HepG2 (cell line): ENCODE measurements around the gene LDLR. TPM values are rescaled to one million over a fixed set of nuclear protein-coding genes. Genes with fewer than 3 reads are reported as not detected.
A peak's percentile ranks its signal among the peaks of the same experiment; 100 is the strongest.

Experiments
- ERF ChIP-seq: IDR thresholded peaks from 2 replicates; pipeline ENCODE4 v1.6.1; 2018; ENCODE audit warnings: missing biosample characterization, missing genetic modification reagents
- HMGXB4 ChIP-seq, 2 experiments: sonication (generic) in 1 of 2; formaldehyde crosslinking in 1 of 2; IDR thresholded peaks; 2 replicates each; pipeline versions ENCODE4 v1.4.0 to v1.6.1; 2018 to 2020; ENCODE audit warnings: missing genetic modification reagents in 2 of 2, borderline replicate concordance in 1 of 2, low read depth in 1 of 2, mild to moderate bottlenecking in 1 of 2, missing biosample characterization in 1 of 2
- MAX ChIP-seq: IDR thresholded peaks from 2 replicates; pipeline ENCODE4 v1.6.1; 2012; ENCODE audit warnings: inconsistent platforms
- MED13 ChIP-seq: sonication (generic); formaldehyde crosslinking; IDR thresholded peaks from 2 replicates; pipeline ENCODE4 v1.5.0; 2020; ENCODE audit warnings: missing genetic modification reagents
- NR2F1 ChIP-seq, 2 experiments: fragments of 450-650 bp in 1 of 2; formaldehyde crosslinking in 1 of 2; IDR thresholded peaks; 2 replicates each; pipeline versions ENCODE4 v1.5.0 to v1.6.1; 2016 to 2020; ENCODE audit warnings: mild to moderate bottlenecking in 1 of 2, missing compliant biosample characterization in 1 of 2, missing genetic modification reagents in 1 of 2, moderate library complexity in 1 of 2
- SALL2 ChIP-seq: sonication (generic); formaldehyde crosslinking; IDR thresholded peaks from 2 replicates; pipeline ENCODE4 v1.8.1; 2023; ENCODE audit warnings: mild to moderate bottlenecking, missing genetic modification reagents, inconsistent platforms
- SMC3 ChIP-seq: IDR thresholded peaks from 2 replicates; pipeline ENCODE4 v1.6.1; 2011; ENCODE audit warnings: low read length, improper control_type of control experiment
- SRSF1 ChIP-seq: fragments of 200-400 bp; formaldehyde crosslinking; optimal IDR thresholded peaks from 2 replicates; pipeline ENCODE3; 2017; ENCODE audit warnings: mild to moderate bottlenecking, low read depth, low read length, moderate library complexity
- XRCC5 ChIP-seq: fragments of 200-400 bp; formaldehyde crosslinking; optimal IDR thresholded peaks from 2 replicates; pipeline ENCODE3; 2017; ENCODE audit warnings: mild to moderate bottlenecking, low read length
- ZBTB2 ChIP-seq: sonication (generic); formaldehyde crosslinking; IDR thresholded peaks from 2 replicates; pipeline ENCODE4 v1.8.0; 2022; ENCODE audit warnings: low read depth, missing genetic modification reagents
- ZBTB4 ChIP-seq: sonication (generic); formaldehyde crosslinking; IDR thresholded peaks from 2 replicates; pipeline ENCODE4 v1.4.0; 2020; ENCODE audit warnings: missing genetic modification reagents, mild to moderate bottlenecking, borderline replicate concordance
- ZFX ChIP-seq: sonication (generic); formaldehyde crosslinking; IDR thresholded peaks from 2 replicates; pipeline ENCODE4 v1.4.0; 2020; ENCODE audit warnings: mild to moderate bottlenecking, low read depth, missing genetic modification reagents, moderate library complexity
- ZHX1 ChIP-seq: sonication (generic); formaldehyde crosslinking; IDR thresholded peaks from 2 replicates; pipeline ENCODE4 v1.8.1; 2022; ENCODE audit warnings: low read depth, mild to moderate bottlenecking, missing genetic modification reagents
- ZKSCAN8 ChIP-seq: IDR thresholded peaks from 2 replicates; pipeline ENCODE4 v1.6.1; 2016; ENCODE audit warnings: borderline replicate concordance, missing genetic modification reagents, missing compliant biosample characterization
- ZNF510 ChIP-seq: sonication (generic); formaldehyde crosslinking; IDR thresholded peaks from 2 replicates; pipeline ENCODE4 v1.4.0; 2020; ENCODE audit warnings: low read depth, mild to moderate bottlenecking, missing genetic modification reagents
- ZNF558 ChIP-seq: sonication (generic); formaldehyde crosslinking; IDR thresholded peaks from 2 replicates; pipeline ENCODE4 v1.9.0; 2022; ENCODE audit warnings: mild to moderate bottlenecking, missing genetic modification reagents, borderline replicate concordance
- polyA plus RNA-seq, 8 experiments: library from polyadenylated mRNA; depleted of rRNA in 3 of 8; stranded (reverse) in 7 of 8; unstranded in 1 of 8; fragments of >200 nt; fragmentation: Illumina TruSeq in 4 of 8; extraction: Trizol in 4 of 8; gene quantifications; 2 replicates each; pipeline versions ENCODE4 v1.2.1 to v1.2.3, GENCODE V29; 2011 to 2016; ENCODE audit warnings: low read depth in 4 of 8, missing spikeins in 1 of 8, mixed read lengths in 1 of 8; ENCODE audit not compliant: insufficient read depth in 1 of 8
- total RNA-seq, 5 experiments: library from RNA; depleted of rRNA; stranded (reverse); fragments of >200 nt; fragmentation: Illumina TruSeq; extraction: Trizol; gene quantifications; 2 replicates each; pipeline ENCODE4 v1.2.3, GENCODE V29; 2016; ENCODE audit warnings: low read depth in 1 of 5
- TF ChIP-seq, protein P1 (sequence below): sonication (generic); formaldehyde crosslinking; IDR thresholded peaks from 2 replicates; pipeline ENCODE4 v1.4.0; 2020; ENCODE audit warnings: low read depth, mild to moderate bottlenecking, missing genetic modification reagents

The LDLR gene
- total and polyA plus RNA-seq, 2 of the 13 experiments (the other 11 are each of a cell fraction or from before 2014, with no cell fraction given): 51.6 to 92.5 TPM

DNA sequence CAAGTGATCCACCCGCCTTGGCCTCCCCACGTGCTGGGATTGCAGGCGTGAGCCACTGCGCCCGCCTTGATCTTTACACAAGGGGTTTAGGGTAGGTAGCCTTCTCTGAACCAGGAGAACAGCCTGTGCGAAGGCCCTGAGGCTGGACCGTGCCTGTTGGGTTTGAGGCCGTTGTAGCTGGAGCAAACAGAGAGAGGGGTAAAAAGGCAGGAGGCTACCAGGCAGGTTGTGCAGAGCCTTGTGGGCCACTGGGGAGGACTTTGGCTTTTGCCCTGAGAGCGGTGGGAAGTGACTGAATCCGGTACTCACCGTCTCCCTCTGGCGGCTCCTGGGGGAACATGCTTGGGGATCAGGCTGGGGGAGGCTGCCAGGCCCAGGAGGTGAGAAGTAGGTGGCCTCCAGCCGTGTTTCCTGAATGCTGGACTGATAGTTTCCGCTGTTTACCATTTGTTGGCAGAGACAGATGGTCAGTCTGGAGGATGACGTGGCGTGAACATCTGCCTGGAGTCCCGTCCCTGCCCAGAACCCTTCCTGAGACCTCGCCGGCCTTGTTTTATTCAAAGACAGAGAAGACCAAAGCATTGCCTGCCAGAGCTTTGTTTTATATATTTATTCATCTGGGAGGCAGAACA lies 41.7 kb downstream of the LDLR start (continued):
- peak; percentile 58 for TF ChIP-seq ZBTB2 (CRISPR knock-in tag)
- peak; percentile 90 for TF ChIP-seq XRCC5
- peak; percentile 70 for TF ChIP-seq MAX
- TF ChIP-seq ZKSCAN8 (CRISPR knock-in tag): no peak
- 0 out of 2 replicates have a peak, but pooled peaks have one; percentile 77 for TF ChIP-seq SALL2
- TF ChIP-seq ZHX1 (CRISPR knock-in tag): peak; percentile 68
- peak in 1 of 2 experiments; percentile 14; a peak in 1 of 4 replicates for TF ChIP-seq NR2F1 (CRISPR knock-in tag; IDR thresholded peaks at IDR 0.05)
- TF ChIP-seq SRSF1: no peak
- TF ChIP-seq MED13 (CRISPR knock-in tag): no peak
- TF ChIP-seq ZBTB4 (CRISPR knock-in tag): peak; percentile 82
- peak; percentile 72 for TF ChIP-seq SMC3
- TF ChIP-seq ZNF510: 0 out of 2 replicates have a peak, but pooled peaks have one; percentile 41
- TF ChIP-seq HMGXB4 (CRISPR knock-in tag; IDR thresholded peaks at IDR 0.05; ENCODE audit: borderline replicate concordance in 1 of 2, low read depth in 1 of 2): peak; percentile 56 to 70; a peak in 3 of 4 replicates
- TF ChIP-seq, protein P1, sequence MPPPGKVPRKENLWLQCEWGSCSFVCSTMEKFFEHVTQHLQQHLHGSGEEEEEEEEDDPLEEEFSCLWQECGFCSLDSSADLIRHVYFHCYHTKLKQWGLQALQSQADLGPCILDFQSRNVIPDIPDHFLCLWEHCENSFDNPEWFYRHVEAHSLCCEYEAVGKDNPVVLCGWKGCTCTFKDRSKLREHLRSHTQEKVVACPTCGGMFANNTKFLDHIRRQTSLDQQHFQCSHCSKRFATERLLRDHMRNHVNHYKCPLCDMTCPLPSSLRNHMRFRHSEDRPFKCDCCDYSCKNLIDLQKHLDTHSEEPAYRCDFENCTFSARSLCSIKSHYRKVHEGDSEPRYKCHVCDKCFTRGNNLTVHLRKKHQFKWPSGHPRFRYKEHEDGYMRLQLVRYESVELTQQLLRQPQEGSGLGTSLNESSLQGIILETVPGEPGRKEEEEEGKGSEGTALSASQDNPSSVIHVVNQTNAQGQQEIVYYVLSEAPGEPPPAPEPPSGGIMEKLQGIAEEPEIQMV (CRISPR knock-in tag): peak; percentile 69; the same call in 1 of the 2 replicates
- TF ChIP-seq ZNF558 (CRISPR knock-in tag): no peak
- TF ChIP-seq ERF (CRISPR knock-in tag): 0 out of 2 replicates have a peak, but pooled peaks have one; percentile 54
- TF ChIP-seq ZFX (CRISPR knock-in tag): peak; percentile 68
